Transverse colon (tissue), 4 donors: ENCODE data around the gene LANCL1. TPM values are rescaled to one million over a fixed set of nuclear protein-coding genes. Genes with fewer than 3 reads are reported as not detected.
A peak's percentile ranks its signal among the peaks of the same experiment; 100 is the strongest.

ENCODE experiments used
- DNase-seq: peaks from one replicate; pipeline ENCODE4 v3.0.0-alpha.2; 2019
- H3K27ac ChIP-seq, 4 donors: fragments of 200-600 bp; sonication (generic); 2 replicates each; pipeline ENCODE4 v1.5.1; 2016 to 2018; ENCODE audit warnings: inconsistent platforms in 4 of 4
- H3K27me3 ChIP-seq: fragments of 200-600 bp; sonication (generic); 2 replicates; pipeline ENCODE4 v1.5.1; 2017; ENCODE audit warnings: inconsistent platforms
- H3K36me3 ChIP-seq, 4 donors: fragments of 200-600 bp; sonication (generic); 2 replicates each; pipeline ENCODE4 v1.5.1; 2017 to 2019; ENCODE audit warnings: inconsistent platforms in 4 of 4
- H3K4me1 ChIP-seq, 4 donors: fragments of 200-600 bp; sonication (generic); 2 replicates each; pipeline ENCODE4 v1.5.1; 2017 to 2020; ENCODE audit warnings: inconsistent platforms in 4 of 4
- H3K4me3 ChIP-seq, 4 donors: fragments of 200-600 bp; sonication (generic); 1 replicate in 1 of 4; 2 replicates in 3 of 4; pipeline versions ENCODE4 v1.5.1 to v1.6.1; 2017 to 2019; ENCODE audit warnings: inconsistent platforms in 4 of 4
- H3K9me3 ChIP-seq, 2 donors: fragments of 200-600 bp; sonication (generic); 2 replicates each; pipeline ENCODE4 v1.5.1; 2017 to 2019; ENCODE audit warnings: inconsistent platforms in 2 of 2
- CTCF ChIP-seq, 5 experiments: fragments of 200-600 bp in 3 of 5; fragments of 450-650 bp in 2 of 5; sonication (generic) in 3 of 5; IDR thresholded peaks; 1 replicate in 2 of 5; 2 replicates in 3 of 5; pipeline ENCODE4 v1.5.1; 2016 to 2017; ENCODE audit warnings: antibody characterized with exemption in 5 of 5, inconsistent platforms in 3 of 5, mild to moderate bottlenecking in 2 of 5, moderate library complexity in 1 of 5
- EP300 ChIP-seq: sonication (generic); formaldehyde crosslinking; IDR thresholded peaks from one replicate; pipeline ENCODE4 v1.6.1; 2017; ENCODE audit warnings: antibody characterized with exemption, low read depth
- POLR2A ChIP-seq: fragments of 450-650 bp; IDR thresholded peaks from one replicate; pipeline ENCODE4 v1.6.1; 2016; ENCODE audit warnings: antibody characterized with exemption, mild to moderate bottlenecking, moderate library complexity
- POLR2AphosphoS5 ChIP-seq, 3 donors: sonication (generic); formaldehyde crosslinking; IDR thresholded peaks; one replicate each; pipeline ENCODE4 v1.6.1; 2016; ENCODE audit warnings: antibody characterized with exemption in 3 of 3
- WGBS, 2 donors: methylation state at CpG; one replicate each; pipeline ENCODE4 v1.1.5; 2018; ENCODE audit warnings: low coverage in 1 of 2; 5-methylcytosine and 5-hydroxymethylcytosine counted together
- in situ Hi-C, 4 donors: fragments of 200-750 bp; cut with MboI; loops; one replicate each; pipeline versions ENCODE4 v1.15.0 to v1.15.1; 2017; ENCODE audit warnings: low sequenced_read_pairs in 3 of 4, low pct_ligation_motif_present in 1 of 4, low pct_unique_long_range_greater_than_20kb in 1 of 4
- intact Hi-C: fragments of 100-400 bp; cut with DNase I; formaldehyde crosslinking; loops from one replicate; pipeline ENCODE4 v1.15.1; 2023; ENCODE audit warnings: low total_unique reads
- total RNA-seq, 4 donors: library from RNA; depleted of rRNA; stranded (reverse); fragments of >200 nt; gene quantifications; one replicate each; pipeline ENCODE4 v1.1.0, GENCODE V29; 2016

LANCL1 gene
- total RNA-seq, 4 donors from 2014 or later = 11.6 to 24.5 (median 17.4) TPM

- intact Hi-C loops = no loop called here
- TF ChIP-seq POLR2A (no peak), EP300 (no peak), CTCF (IDR thresholded peaks at IDR 0.05) (peak in 2 of 5 experiments; percentile 9 to 18)
- no peaks in the 10 kb centered on the region for H3K9me3 ChIP-seq
- H3K4me1 ChIP-seq = no peaks in the 10 kb centered on the region
- in situ Hi-C loops = no loop called here
- 52 to 69% methylated on average over 3 of the region's 3 CpGs for WGBS, 2 donors
- H3K27me3 ChIP-seq = no peaks in the 10 kb centered on the region
- no peaks in the 10 kb centered on the region for H3K36me3 ChIP-seq
- DNase-seq = no peak
- H3K4me3 ChIP-seq = no peak overlapping the region
- H3K27ac ChIP-seq = no peak overlapping the region
Measured at GRCh38 chr2:210399440-210400041, 77.0 kb downstream of the LANCL1 start.

- TF ChIP-seq POLR2AphosphoS5 (IDR thresholded peaks at IDR 0.05) (no peak), POLR2A (no peak), CTCF (IDR thresholded peaks at IDR 0.05) (no peak), EP300 (no peak)
- 74 to 90% methylated on average over 2 to 4 of the region's 4 CpGs for WGBS, 2 donors
- no peak overlapping the region for H3K27ac ChIP-seq
- H3K36me3 ChIP-seq = no peaks in the 10 kb centered on the region
- in situ Hi-C loops = no loop called here
- intact Hi-C loops = no loop called here
- no peaks in the 10 kb centered on the region for H3K9me3 ChIP-seq
- no peaks in the 10 kb centered on the region for H3K4me1 ChIP-seq
- no peak overlapping the region for H3K4me3 ChIP-seq
- no peak for DNase-seq
- H3K27me3 ChIP-seq = no peaks in the 10 kb centered on the region
Measured at GRCh38 chr2:210392469-210392881, 84.1 kb downstream of the LANCL1 start.

GRCh38 chr2:210389856-210390255 lies 86.7 kb downstream of the LANCL1 start:
- no peak overlapping the region for H3K27ac ChIP-seq
- intact Hi-C loops = no loop called here

GRCh38 chr2:210388148-210388547 lies 88.4 kb downstream of the LANCL1 start:
- Histone ChIP-seq H3K9me3 (peaks cover 0 to 4% of the 10 kb centered on the region in 2 donors), H3K4me1 (no peaks in the 10 kb centered on the region), H3K36me3 (no peaks in the 10 kb centered on the region), H3K27ac (no peak overlapping the region), H3K27me3 (no peaks in the 10 kb centered on the region), H3K4me3 (no peak overlapping the region)
- intact Hi-C loops = no loop called here
- DNase-seq = no peak
- TF ChIP-seq POLR2AphosphoS5 (IDR thresholded peaks at IDR 0.05) (no peak), EP300 (no peak), POLR2A (no peak), CTCF (IDR thresholded peaks at IDR 0.05) (no peak)
- in situ Hi-C loops = no loop called here

More at GRCh38 chr2:210389856-210390255, 86.7 kb downstream of the LANCL1 start:
- Histone ChIP-seq H3K27me3 (no peaks in the 10 kb centered on the region), H3K9me3 (no peaks in the 10 kb centered on the region), H3K4me3 (no peak overlapping the region), H3K4me1 (no peaks in the 10 kb centered on the region), H3K36me3 (no peaks in the 10 kb centered on the region)
- TF ChIP-seq POLR2A = no peak
- no peak for TF ChIP-seq EP300
- TF ChIP-seq CTCF (IDR thresholded peaks at IDR 0.05) = no peak
- TF ChIP-seq POLR2AphosphoS5 (IDR thresholded peaks at IDR 0.05) = no peak
- DNase-seq = no peak
- WGBS, 2 donors = 31 to 39% methylated on average over 3 of the region's 3 CpGs
- in situ Hi-C loops = no loop called here
